Lower lobe of right lung (tissue), 2 donors: Measurements from ENCODE around the gene GALNT17. TPM values are rescaled to one million over a fixed set of nuclear protein-coding genes. Genes with fewer than 3 reads are reported as not detected.

Experiments used
- ATAC-seq, 2 donors: fragments of 200-7000 bp; cut with Tn5 transposase; one replicate each; pipeline ENCODE4 v1.9.1; 2020 to 2022; ENCODE audit warnings: mild to moderate bottlenecking in 2 of 2, moderate library complexity in 2 of 2
- DNase-seq: peaks from one replicate; pipeline ENCODE4 v3.0.0-alpha.2; 2020
- H3K27ac ChIP-seq: fragments of 200-600 bp; one replicate; pipeline ENCODE4 v1.8.0; 2022
- H3K27me3 ChIP-seq: fragments of 200-600 bp; one replicate; pipeline ENCODE4 v1.8.0; 2022; ENCODE audit warnings: low read depth
- H3K36me3 ChIP-seq: fragments of 200-600 bp; one replicate; pipeline ENCODE4 v1.8.0; 2022; ENCODE audit warnings: mild to moderate bottlenecking
- H3K4me1 ChIP-seq: fragments of 200-600 bp; one replicate; pipeline ENCODE4 v1.8.0; 2022
- H3K4me3 ChIP-seq: fragments of 200-600 bp; one replicate; pipeline ENCODE4 v1.8.0; 2022; ENCODE audit warnings: mild to moderate bottlenecking
- H3K9me3 ChIP-seq: fragments of 200-600 bp; one replicate; pipeline ENCODE4 v1.8.0; 2022
- CTCF ChIP-seq: fragments of 200-600 bp; IDR thresholded peaks from one replicate; pipeline ENCODE4 v1.8.0; 2022; ENCODE audit warnings: antibody characterized with exemption, mild to moderate bottlenecking
- intact Hi-C: fragments of 100-400 bp; cut with DNase I; formaldehyde crosslinking; loops from one replicate; pipeline ENCODE4 v1.11.0; 2022
- total RNA-seq: library from RNA; stranded (reverse); fragmentation: NEBNext Ultra II Directional; extraction: Animal tissue kit (Norgen Biotek cat#: 25700); gene quantifications from one replicate; pipeline ENCODE4 v1.2.1, GENCODE V29; 2021
- donor health status: DM: no; HTN: yes; CAD: no; lungs with severe emphysema.

Gene GALNT17
- total RNA-seq, 1 donor from 2014 or later = 6.6 TPM

GRCh38 chr7:71548746-71549145, 416.8 kb downstream of the GALNT17 start:
- Histone ChIP-seq H3K27me3 (no peaks in the 10 kb centered on the region), H3K9me3 (no peaks in the 10 kb centered on the region), H3K36me3 (no peaks in the 10 kb centered on the region), H3K4me3 (no peak overlapping the region), H3K27ac (no peak overlapping the region), H3K4me1 (no peaks in the 10 kb centered on the region)
- ATAC-seq = no peak
- TF ChIP-seq CTCF = no peak
- no peak for DNase-seq
- intact Hi-C loops = no loop called here

DNA sequence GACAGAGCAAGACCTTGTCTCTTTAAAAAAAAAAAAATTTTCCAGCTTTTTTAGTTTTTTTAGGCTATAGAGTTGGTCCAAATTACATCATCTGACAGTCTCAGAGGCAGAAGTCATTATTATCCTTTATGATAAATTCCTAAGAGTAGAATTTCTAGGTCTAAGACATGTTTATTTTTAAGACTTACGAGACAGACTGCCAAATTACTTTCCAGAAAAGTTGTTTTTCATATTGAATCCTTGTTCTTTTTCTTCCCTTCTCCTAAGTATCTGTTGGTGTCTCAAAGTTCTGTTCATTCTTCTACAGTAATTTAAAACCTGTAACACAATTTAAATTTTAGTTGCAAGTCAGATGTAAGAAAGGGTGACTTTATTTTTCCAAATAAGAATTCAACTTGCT, 421.4 kb downstream of the GALNT17 start:
- TF ChIP-seq CTCF = no peak
- Histone ChIP-seq H3K4me3 (no peak overlapping the region), H3K27ac (no peak overlapping the region), H3K9me3 (no peaks in the 10 kb centered on the region), H3K36me3 (no peaks in the 10 kb centered on the region), H3K4me1 (no peaks in the 10 kb centered on the region), H3K27me3 (no peaks in the 10 kb centered on the region)
- ATAC-seq (no peak), DNase-seq (no peak)
- intact Hi-C loops = no loop called here

- Histone ChIP-seq H3K36me3 (no peaks in the 10 kb centered on the region), H3K27ac (no peak overlapping the region), H3K27me3 (no peaks in the 10 kb centered on the region), H3K9me3 (no peaks in the 10 kb centered on the region), H3K4me3 (no peak overlapping the region), H3K4me1 (no peaks in the 10 kb centered on the region)
- no peak for TF ChIP-seq CTCF
- no peak for DNase-seq
- intact Hi-C loops = no loop called here
- no peak for ATAC-seq
Observed at GRCh38 chr7:71555758-71556157, 423.8 kb downstream of the GALNT17 start.

- H3K4me3 ChIP-seq = no peak overlapping the region
- no peak for ATAC-seq
Observed at GRCh38 chr7:71558806-71559613, 427.1 kb downstream of the GALNT17 start.

GRCh38 chr7:71560354-71560995, 428.5 kb downstream of the GALNT17 start:
- ATAC-seq = no peak
- Histone ChIP-seq H3K4me3 (no peak overlapping the region), H3K27ac (no peak overlapping the region), H3K36me3 (no peaks in the 10 kb centered on the region), H3K9me3 (no peaks in the 10 kb centered on the region), H3K4me1 (no peaks in the 10 kb centered on the region), H3K27me3 (no peaks in the 10 kb centered on the region)
- intact Hi-C loops = no loop called here
- DNase-seq = no peak
- TF ChIP-seq CTCF = no peak

More at GRCh38 chr7:71558806-71559613, 427.1 kb downstream of the GALNT17 start:
- Histone ChIP-seq H3K36me3 (no peaks in the 10 kb centered on the region), H3K27ac (no peak overlapping the region), H3K4me1 (no peaks in the 10 kb centered on the region), H3K9me3 (no peaks in the 10 kb centered on the region), H3K27me3 (no peaks in the 10 kb centered on the region)
- intact Hi-C loops = no loop called here
- DNase-seq = no peak
- TF ChIP-seq CTCF = no peak
